ENCODE data around the gene SEC14L1.

DNA sequence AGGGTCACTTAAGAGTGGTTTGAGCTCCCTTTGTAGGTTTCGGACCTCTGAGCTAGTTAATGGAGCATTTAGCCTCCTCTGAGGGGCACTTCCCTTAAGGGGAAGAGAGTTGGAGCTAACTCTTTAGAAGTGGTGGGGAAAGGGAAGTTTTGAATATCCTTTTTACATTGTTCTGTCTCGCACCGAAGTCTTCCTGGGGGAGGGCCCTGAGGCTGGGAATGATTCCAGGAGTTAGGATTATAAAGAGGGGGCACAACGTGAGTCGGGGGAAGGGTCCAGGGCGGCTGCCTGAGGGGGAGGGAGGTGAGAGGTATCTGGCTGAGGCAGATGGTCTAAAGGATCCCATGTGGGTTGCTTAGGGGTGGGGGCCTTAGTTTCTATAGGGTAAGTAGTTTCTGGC is 32.3 kb downstream of the SEC14L1 start:
- no peak for TF ChIP-seq POLR2A (IDR thresholded peaks at IDR 0.05)
- TF ChIP-seq, protein P1, sequence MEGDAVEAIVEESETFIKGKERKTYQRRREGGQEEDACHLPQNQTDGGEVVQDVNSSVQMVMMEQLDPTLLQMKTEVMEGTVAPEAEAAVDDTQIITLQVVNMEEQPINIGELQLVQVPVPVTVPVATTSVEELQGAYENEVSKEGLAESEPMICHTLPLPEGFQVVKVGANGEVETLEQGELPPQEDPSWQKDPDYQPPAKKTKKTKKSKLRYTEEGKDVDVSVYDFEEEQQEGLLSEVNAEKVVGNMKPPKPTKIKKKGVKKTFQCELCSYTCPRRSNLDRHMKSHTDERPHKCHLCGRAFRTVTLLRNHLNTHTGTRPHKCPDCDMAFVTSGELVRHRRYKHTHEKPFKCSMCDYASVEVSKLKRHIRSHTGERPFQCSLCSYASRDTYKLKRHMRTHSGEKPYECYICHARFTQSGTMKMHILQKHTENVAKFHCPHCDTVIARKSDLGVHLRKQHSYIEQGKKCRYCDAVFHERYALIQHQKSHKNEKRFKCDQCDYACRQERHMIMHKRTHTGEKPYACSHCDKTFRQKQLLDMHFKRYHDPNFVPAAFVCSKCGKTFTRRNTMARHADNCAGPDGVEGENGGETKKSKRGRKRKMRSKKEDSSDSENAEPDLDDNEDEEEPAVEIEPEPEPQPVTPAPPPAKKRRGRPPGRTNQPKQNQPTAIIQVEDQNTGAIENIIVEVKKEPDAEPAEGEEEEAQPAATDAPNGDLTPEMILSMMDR (IDR thresholded peaks at IDR 0.05) = no peak
- no peak for TF ChIP-seq POLR2AphosphoS5 (IDR thresholded peaks at IDR 0.05)
- no peak for TF ChIP-seq EP300 (IDR thresholded peaks at IDR 0.05)
